ENCODE measurements around the gene PPID.
"Not testable (repeated sequence)": the region's sequence is repeated elsewhere in the genome, so short reads cannot be mapped to it uniquely, and the experiment has no call there.

Gene PPID

GRCh38 chr4:158728236-158728635 lies 5.0 kb upstream of the PPID start:
- Histone ChIP-seq H3K4me1 (ENCODE audit: insufficient read depth, low read length) (no peaks in the 10 kb centered on the region), H3K36me3 (ENCODE audit: insufficient read depth, low read depth, low read length) (no peaks in the 10 kb centered on the region), H3K27me3 (ENCODE audit: insufficient read depth, low read length) (no peaks in the 10 kb centered on the region), H3K9me3 (ENCODE audit: insufficient read depth, low read depth, low read length) (no peaks in the 10 kb centered on the region), H3K4me3 (ENCODE audit: low read length) (no peak overlapping the region), H3K9ac (ENCODE audit: low read depth, low read length) (no peak overlapping the region), H3K27ac (ENCODE audit: low read length) (no peak overlapping the region)

GRCh38 chr4:158726633-158727032 lies 3.4 kb upstream of the PPID start:
- 0 out of 2 replicates have a peak, but pooled peaks cover under 1% of the 10 kb centered on the region for H3K36me3 ChIP-seq (ENCODE audit: insufficient read depth, low read depth, low read length)
- no peaks in the 10 kb centered on the region for H3K4me1 ChIP-seq (ENCODE audit: insufficient read depth, low read length)
- no peak overlapping the region for H3K9ac ChIP-seq (ENCODE audit: low read depth, low read length)
- no peak overlapping the region for H3K27ac ChIP-seq (ENCODE audit: low read length)
- no peaks in the 10 kb centered on the region for H3K9me3 ChIP-seq (ENCODE audit: insufficient read depth, low read depth, low read length)
- H3K4me3 ChIP-seq (ENCODE audit: low read length) = no peak overlapping the region
- H3K27me3 ChIP-seq (ENCODE audit: insufficient read depth, low read length) = no peaks in the 10 kb centered on the region

- H3K9ac ChIP-seq (ENCODE audit: low read depth, low read length) = no peak overlapping the region
- no peaks in the 10 kb centered on the region for H3K27me3 ChIP-seq (ENCODE audit: insufficient read depth, low read length)
- no peaks in the 10 kb centered on the region for H3K4me1 ChIP-seq (ENCODE audit: insufficient read depth, low read length)
Observed at GRCh38 chr4:158724637-158725036, 1.4 kb upstream of the PPID start.

GRCh38 chr4:158722291-158722916 lies 792 bp downstream of the PPID start:
- peaks cover 41% of the 10 kb centered on the region for H3K36me3 ChIP-seq (ENCODE audit: insufficient read depth, low read depth, low read length)
- H3K27ac ChIP-seq (ENCODE audit: low read length) = peak overlapping the region; percentile 3
- no peaks in the 10 kb centered on the region for H3K9me3 ChIP-seq (ENCODE audit: insufficient read depth, low read depth, low read length)
- H3K4me3 ChIP-seq (ENCODE audit: low read length) = peak overlapping the region; percentile 95
- no peaks in the 10 kb centered on the region for H3K27me3 ChIP-seq (ENCODE audit: insufficient read depth, low read length)
- H3K4me1 ChIP-seq (ENCODE audit: insufficient read depth, low read length) = no peaks in the 10 kb centered on the region
- peak overlapping the region; percentile 92 for H3K9ac ChIP-seq (ENCODE audit: low read depth, low read length)

More at GRCh38 chr4:158724637-158725036, 1.4 kb upstream of the PPID start:
- H3K4me3 ChIP-seq (ENCODE audit: low read length) = no peak overlapping the region
- H3K9me3 ChIP-seq (ENCODE audit: insufficient read depth, low read depth, low read length) = no peaks in the 10 kb centered on the region
- H3K27ac ChIP-seq (ENCODE audit: low read length) = no peak overlapping the region
- peaks cover 18% of the 10 kb centered on the region for H3K36me3 ChIP-seq (ENCODE audit: insufficient read depth, low read depth, low read length)

- H3K4me3 ChIP-seq (ENCODE audit: low read length) = peak overlapping the region; percentile 95
- H3K9ac ChIP-seq (ENCODE audit: low read depth, low read length) = peak overlapping the region; percentile 92; the same call in 1 of the 2 replicates
- H3K4me1 ChIP-seq (ENCODE audit: insufficient read depth, low read length) = no peaks in the 10 kb centered on the region
- H3K9me3 ChIP-seq (ENCODE audit: insufficient read depth, low read depth, low read length) = no peaks in the 10 kb centered on the region
- H3K36me3 ChIP-seq (ENCODE audit: insufficient read depth, low read depth, low read length) = peaks cover 48% of the 10 kb centered on the region
- no peaks in the 10 kb centered on the region for H3K27me3 ChIP-seq (ENCODE audit: insufficient read depth, low read length)
- no peak overlapping the region for H3K27ac ChIP-seq (ENCODE audit: low read length)
Observed at GRCh38 chr4:158721680-158722079, 1.5 kb downstream of the PPID start.

- Histone ChIP-seq H3K9me3 (ENCODE audit: insufficient read depth, low read depth, low read length) (no peaks in the 10 kb centered on the region), H3K36me3 (ENCODE audit: insufficient read depth, low read depth, low read length) (peaks cover 94% of the 10 kb centered on the region), H3K27ac (ENCODE audit: low read length) (no peak overlapping the region), H3K27me3 (ENCODE audit: insufficient read depth, low read length) (no peaks in the 10 kb centered on the region), H3K4me1 (ENCODE audit: insufficient read depth, low read length) (no peaks in the 10 kb centered on the region), H3K9ac (ENCODE audit: low read depth, low read length) (no peak overlapping the region), H3K4me3 (ENCODE audit: low read length) (no peak overlapping the region)
Observed at GRCh38 chr4:158715802-158716201, 7.4 kb downstream of the PPID start.

- Histone ChIP-seq H3K9ac (ENCODE audit: low read depth, low read length) (no peak overlapping the region), H3K9me3 (ENCODE audit: insufficient read depth, low read depth, low read length) (no peaks in the 10 kb centered on the region), H3K4me1 (ENCODE audit: insufficient read depth, low read length) (no peaks in the 10 kb centered on the region), H3K27ac (ENCODE audit: low read length) (no peak overlapping the region), H3K27me3 (ENCODE audit: insufficient read depth, low read length) (no peaks in the 10 kb centered on the region), H3K36me3 (ENCODE audit: insufficient read depth, low read depth, low read length) (peaks cover 96% of the 10 kb centered on the region), H3K4me3 (ENCODE audit: low read length) (no peak overlapping the region)
Observed at GRCh38 chr4:158714937-158715336, 8.3 kb downstream of the PPID start.

- not testable (repeated sequence) for H3K27ac ChIP-seq (ENCODE audit: low read length); H3K4me1 ChIP-seq (ENCODE audit: insufficient read depth, low read length); H3K4me3 ChIP-seq (ENCODE audit: low read length); H3K9ac ChIP-seq (ENCODE audit: low read depth, low read length); H3K9me3 ChIP-seq (ENCODE audit: insufficient read depth, low read depth, low read length); H3K27me3 ChIP-seq (ENCODE audit: insufficient read depth, low read length)
- peaks cover 95% of the 10 kb centered on the region for H3K36me3 ChIP-seq (ENCODE audit: insufficient read depth, low read depth, low read length)
Observed at GRCh38 chr4:158712622-158713021, 10.6 kb downstream of the PPID start.

GRCh38 chr4:158710814-158711213 lies 12.4 kb downstream of the PPID start:
- H3K9me3 ChIP-seq (ENCODE audit: insufficient read depth, low read depth, low read length) = no peaks in the 10 kb centered on the region
- no peak overlapping the region for H3K27ac ChIP-seq (ENCODE audit: low read length)
- H3K27me3 ChIP-seq (ENCODE audit: insufficient read depth, low read length) = no peaks in the 10 kb centered on the region
- no peak overlapping the region for H3K4me3 ChIP-seq (ENCODE audit: low read length)
- no peak overlapping the region for H3K9ac ChIP-seq (ENCODE audit: low read depth, low read length)
- no peaks in the 10 kb centered on the region for H3K4me1 ChIP-seq (ENCODE audit: insufficient read depth, low read length)
- H3K36me3 ChIP-seq (ENCODE audit: insufficient read depth, low read depth, low read length) = peaks cover 92% of the 10 kb centered on the region

- Histone ChIP-seq H3K27ac (ENCODE audit: low read length) (no peak overlapping the region), H3K4me1 (ENCODE audit: insufficient read depth, low read length) (no peaks in the 10 kb centered on the region), H3K27me3 (ENCODE audit: insufficient read depth, low read length) (no peaks in the 10 kb centered on the region), H3K4me3 (ENCODE audit: low read length) (no peak overlapping the region), H3K9ac (ENCODE audit: low read depth, low read length) (no peak overlapping the region), H3K36me3 (ENCODE audit: insufficient read depth, low read depth, low read length) (peaks cover 29% of the 10 kb centered on the region), H3K9me3 (ENCODE audit: insufficient read depth, low read depth, low read length) (no peaks in the 10 kb centered on the region)
Observed at GRCh38 chr4:158704274-158704673, 18.9 kb downstream of the PPID start.

- Histone ChIP-seq H3K27me3 (ENCODE audit: insufficient read depth, low read length) (no peaks in the 10 kb centered on the region), H3K4me3 (ENCODE audit: low read length) (no peak overlapping the region), H3K27ac (ENCODE audit: low read length) (no peak overlapping the region), H3K36me3 (ENCODE audit: insufficient read depth, low read depth, low read length) (no peaks in the 10 kb centered on the region), H3K9me3 (ENCODE audit: insufficient read depth, low read depth, low read length) (no peaks in the 10 kb centered on the region), H3K9ac (ENCODE audit: low read depth, low read length) (no peak overlapping the region), H3K4me1 (ENCODE audit: insufficient read depth, low read length) (0 out of 2 replicates have a peak, but pooled peaks cover 2% of the 10 kb centered on the region)
Observed at GRCh38 chr4:158688813-158689212, 34.4 kb downstream of the PPID start.

GRCh38 chr4:158682066-158682465 lies 41.1 kb downstream of the PPID start:
- H3K27me3 ChIP-seq (ENCODE audit: insufficient read depth, low read length) = no peaks in the 10 kb centered on the region
- H3K36me3 ChIP-seq (ENCODE audit: insufficient read depth, low read depth, low read length) = no peaks in the 10 kb centered on the region
- H3K27ac ChIP-seq (ENCODE audit: low read length) = no peak overlapping the region
- H3K9me3 ChIP-seq (ENCODE audit: insufficient read depth, low read depth, low read length) = no peaks in the 10 kb centered on the region
- H3K4me1 ChIP-seq (ENCODE audit: insufficient read depth, low read length) = no peaks in the 10 kb centered on the region
- H3K4me3 ChIP-seq (ENCODE audit: low read length) = no peak overlapping the region
- H3K9ac ChIP-seq (ENCODE audit: low read depth, low read length) = no peak overlapping the region

Measured in iPS-20b (cell line).